Central memory CD4-positive, alpha-beta T cell (primary cell): ENCODE results near the gene SSR3.

ENCODE experiments used
- DNase-seq: peaks from one replicate; pipeline ENCODE4 v3.0.0; 2022

Gene SSR3

GRCh38 chr3:156535162-156535627 lies 19.7 kb downstream of the SSR3 start:
- DNase-seq, result no peak

- no peak for DNase-seq
Observed at GRCh38 chr3:156533205-156533604, 21.7 kb downstream of the SSR3 start.

- no peak for DNase-seq
Observed at GRCh38 chr3:156532730-156533129, 22.2 kb downstream of the SSR3 start.

DNA sequence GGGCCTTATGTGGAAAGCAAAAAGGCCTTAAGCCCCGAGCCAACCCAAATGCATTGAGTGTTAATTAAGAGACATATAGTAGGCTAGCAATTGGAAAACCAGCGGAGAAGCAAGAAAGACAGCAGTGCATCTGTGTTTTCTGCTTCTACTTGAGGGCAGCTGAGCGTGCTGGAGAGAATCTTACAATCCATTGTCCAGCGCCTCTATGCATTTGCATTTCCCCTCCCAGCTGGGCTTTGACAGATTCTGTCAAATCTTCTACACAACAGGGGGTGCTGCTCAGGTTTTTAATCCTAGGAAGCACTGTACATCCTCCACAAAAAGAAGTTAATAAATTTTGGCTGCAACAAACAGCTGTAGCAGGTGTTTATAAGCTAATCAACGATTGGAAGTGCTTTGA lies 23.9 kb downstream of the SSR3 start:
- no peak for DNase-seq

DNA sequence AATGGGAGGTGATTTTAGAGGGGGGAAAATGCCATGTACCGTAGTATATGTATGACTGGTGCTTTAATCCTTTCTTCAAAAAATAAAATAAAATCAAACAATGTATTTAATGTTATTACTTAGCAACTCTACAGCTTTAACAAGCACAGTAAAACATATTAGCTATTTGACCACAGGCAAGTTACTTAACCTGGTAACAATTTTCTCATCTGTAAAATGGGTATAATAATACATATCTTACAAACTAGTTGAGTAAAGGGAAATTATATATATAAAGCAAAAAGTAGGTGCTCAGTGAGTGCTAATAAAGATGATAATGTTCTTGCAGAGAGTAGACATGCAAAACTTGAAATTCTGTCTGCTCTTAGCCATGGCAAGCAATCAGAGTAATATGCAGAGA lies 27.9 kb downstream of the SSR3 start:
- no peak for DNase-seq

- no peak for DNase-seq
Observed at GRCh38 chr3:156525808-156526207, 29.1 kb downstream of the SSR3 start.

DNA sequence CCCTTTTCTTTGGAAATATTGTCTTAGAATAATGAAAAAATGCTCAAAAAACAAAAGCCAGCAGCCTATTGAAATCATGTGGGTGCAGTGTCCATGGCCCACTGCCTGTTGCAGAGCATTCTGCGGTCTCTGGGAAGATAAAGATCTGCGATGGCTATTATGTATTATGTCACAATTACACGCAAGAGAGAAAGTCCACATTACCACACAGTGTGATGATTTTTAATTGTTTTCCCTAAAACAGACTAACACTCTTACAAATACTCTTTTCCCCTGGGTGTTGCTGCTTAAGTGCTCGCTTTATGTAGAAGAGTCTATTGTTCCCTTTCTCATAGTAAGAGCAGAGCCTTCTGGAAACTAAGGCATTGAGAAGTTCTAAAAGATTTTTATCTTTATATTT lies 32.2 kb downstream of the SSR3 start:
- no peak for DNase-seq

- DNase-seq, result no peak
Observed at GRCh38 chr3:156519758-156520162, 35.2 kb downstream of the SSR3 start.

DNA sequence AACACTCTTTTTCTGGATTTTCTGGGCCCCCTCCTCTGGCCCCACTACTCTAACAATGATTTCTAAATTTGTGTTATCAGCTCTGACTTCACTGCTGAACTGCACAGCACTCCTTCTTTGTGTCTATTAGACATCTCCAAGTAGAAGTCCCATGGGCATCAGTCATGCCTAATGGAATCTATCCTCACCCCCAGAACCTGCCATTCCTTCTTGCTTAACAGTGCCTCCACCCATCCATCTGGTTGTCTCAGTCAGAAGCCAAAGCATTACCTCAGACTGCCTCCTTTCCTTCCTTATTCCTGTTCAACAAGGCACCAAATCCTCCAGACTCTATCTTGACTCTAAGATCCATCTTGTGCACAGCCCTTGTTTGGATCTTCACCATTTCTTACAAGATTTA lies 36.2 kb downstream of the SSR3 start:
- no peak for DNase-seq

GRCh38 chr3:156516961-156517360 lies 38.0 kb downstream of the SSR3 start:
- no peak for DNase-seq

- no peak for DNase-seq
Observed at GRCh38 chr3:156516284-156516683, 38.6 kb downstream of the SSR3 start.

DNA sequence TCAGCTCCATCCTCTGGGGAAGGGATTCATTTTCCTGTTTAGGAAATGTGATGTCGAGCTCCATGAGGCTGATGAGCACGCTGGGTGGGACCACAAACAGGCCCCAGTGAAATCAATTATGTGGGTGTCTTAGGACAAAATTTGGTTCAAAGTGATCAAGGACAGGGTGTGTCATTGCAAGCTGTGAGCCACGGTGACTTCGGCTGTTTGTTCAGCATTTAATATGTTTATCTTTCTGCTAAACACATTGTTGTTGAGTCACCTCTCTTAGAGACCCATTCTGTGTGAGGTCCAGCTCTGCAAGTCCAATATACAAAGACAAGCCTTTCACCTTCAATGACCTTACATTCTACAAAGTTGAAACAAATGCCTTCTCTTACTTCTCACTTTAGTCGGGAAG lies 41.3 kb downstream of the SSR3 start:
- no peak for DNase-seq

DNA sequence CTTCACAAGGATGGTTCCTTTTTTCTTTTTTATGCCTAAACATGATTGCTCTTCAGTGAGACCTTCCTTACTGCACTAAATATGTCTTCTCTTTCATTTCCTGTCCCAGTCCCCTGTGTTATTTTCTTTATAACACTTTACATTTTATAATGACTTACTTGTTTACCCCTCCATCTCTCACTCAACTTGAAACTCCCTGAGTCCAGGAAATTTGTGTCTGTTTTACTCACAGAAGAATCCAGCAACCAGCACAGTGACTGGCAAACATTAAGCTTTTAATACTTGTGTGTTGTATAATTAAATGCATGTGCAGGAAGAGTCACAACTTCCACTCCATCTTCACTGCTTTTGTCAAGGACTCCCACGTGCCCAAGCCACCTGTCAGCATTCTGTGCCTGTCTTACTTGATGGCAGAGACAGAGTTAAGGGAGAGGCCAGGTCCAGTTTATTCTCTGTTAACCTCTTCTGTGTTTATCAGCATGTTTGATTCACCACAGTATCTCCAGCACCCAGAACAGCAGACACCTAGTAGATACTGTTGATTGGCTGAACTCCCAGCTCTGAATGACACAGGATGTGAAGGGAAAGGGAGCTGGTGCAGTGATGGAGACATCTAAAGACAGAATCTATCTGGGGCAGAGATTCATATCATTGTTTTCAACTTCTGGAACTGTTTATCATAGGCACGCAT lies 42.8 kb downstream of the SSR3 start:
- DNase-seq, result peak; percentile 12

DNA sequence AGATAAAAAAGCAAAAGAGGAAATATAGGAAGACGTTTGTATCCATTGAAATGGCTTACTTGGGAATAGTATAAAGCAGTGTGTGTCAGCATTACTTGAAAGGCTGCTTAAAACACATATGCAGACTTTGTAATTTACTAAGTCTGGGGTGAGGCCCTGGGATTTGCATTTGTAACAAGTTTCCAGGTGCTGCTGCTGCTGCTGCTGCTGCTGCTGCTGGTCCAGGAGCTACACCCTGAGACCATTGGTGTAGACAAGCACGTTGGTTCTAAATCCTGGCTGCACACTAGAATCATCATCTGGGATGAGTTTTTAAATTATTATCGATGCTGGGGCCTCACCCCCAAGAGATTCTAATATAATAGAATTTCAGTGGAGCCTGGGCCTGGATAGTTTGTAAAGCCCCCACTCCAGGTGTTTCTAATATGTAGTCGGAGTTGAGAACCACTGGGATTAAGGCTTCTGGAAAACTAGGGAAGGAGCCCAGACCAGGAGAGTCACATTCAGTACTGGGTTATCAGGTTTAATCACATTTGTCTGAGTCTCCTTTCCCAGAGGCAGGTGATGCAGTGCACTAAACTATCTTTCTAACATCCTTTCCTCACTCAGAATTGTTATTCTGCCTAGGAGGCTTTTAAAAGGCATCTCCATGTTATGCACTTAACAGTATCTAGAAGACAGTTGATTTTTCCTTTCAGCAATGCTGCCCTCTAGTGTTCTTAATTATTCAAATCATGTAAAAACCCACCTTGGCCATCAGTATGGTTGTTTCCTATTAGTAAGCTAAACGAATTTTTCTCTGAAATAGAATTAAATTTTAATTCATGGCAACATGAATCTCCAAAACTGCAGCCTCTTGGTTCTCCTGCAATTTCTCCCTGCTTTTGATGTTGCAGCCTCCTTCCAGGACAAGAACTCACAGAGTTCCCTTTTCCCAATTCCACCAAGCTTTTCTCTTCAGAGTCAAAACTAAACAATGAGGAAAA lies 45.4 kb downstream of the SSR3 start:
- DNase-seq, result peak; percentile 55

DNA sequence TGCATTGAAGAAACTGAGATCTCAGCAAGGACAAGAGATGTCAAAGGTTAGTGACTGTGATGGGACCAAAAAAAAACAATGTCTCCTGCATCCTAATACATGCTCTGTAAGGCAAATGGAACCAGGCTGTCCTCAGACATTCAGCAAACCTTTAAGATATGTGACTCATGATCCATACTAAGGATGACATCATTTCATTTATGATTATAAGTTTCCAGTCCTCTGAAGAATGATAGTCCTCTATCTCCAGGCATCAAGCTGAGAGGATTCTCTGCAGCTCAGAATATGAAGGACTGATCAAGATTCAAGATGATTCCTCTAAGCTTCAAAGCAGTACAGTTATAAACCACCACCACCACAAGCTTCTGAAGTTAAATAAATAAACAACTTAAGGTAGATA lies 47.6 kb downstream of the SSR3 start:
- DNase-seq, result no peak

- DNase-seq, result no peak
Observed at GRCh38 chr3:156498307-156498706, 56.6 kb downstream of the SSR3 start.

GRCh38 chr3:156497326-156497725 lies 57.6 kb downstream of the SSR3 start:
- DNase-seq, result no peak

DNA sequence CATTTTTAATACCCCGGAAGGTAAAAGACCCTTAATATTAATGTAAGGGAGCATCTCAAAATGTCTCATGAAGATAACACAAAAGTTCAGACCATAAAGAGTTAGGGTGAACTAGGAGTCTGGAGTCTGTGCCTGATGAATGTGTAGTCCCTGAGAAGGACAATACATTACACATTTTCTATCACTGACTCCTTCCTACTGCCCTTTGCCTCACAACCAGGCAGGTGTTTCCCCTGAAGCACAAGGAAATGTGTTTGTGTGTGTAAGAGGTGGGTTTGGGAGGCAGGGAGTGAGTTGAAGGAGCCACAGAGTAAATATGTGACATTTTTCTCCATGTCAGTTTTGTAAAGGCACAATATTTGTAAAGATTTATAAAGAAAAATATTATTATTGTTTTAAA lies 59.1 kb downstream of the SSR3 start:
- no peak for DNase-seq

GRCh38 chr3:156493887-156494286 lies 61.0 kb downstream of the SSR3 start:
- DNase-seq, result no peak

DNA sequence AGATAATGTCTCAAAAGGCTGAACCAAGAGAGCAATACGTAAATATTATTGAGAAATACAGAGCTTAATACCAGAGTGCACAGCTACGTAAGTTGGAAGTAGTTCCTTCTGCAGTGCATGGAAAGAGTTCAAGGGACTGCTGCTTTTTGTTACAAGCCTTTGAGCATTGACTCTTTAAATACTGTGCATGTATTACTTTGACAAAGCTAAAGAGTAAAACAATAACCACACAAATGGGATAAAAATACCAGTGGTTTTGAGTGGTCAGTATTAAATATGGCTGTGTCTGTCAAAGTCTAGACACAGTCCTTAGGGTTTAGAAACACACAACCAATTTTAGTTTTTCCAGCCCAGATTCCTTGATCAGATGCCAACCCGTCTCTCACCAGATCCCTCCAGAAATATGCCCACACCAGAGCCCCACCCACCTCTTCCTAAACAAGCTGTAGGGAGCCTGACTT lies 62.1 kb downstream of the SSR3 start:
- no peak for DNase-seq

DNA sequence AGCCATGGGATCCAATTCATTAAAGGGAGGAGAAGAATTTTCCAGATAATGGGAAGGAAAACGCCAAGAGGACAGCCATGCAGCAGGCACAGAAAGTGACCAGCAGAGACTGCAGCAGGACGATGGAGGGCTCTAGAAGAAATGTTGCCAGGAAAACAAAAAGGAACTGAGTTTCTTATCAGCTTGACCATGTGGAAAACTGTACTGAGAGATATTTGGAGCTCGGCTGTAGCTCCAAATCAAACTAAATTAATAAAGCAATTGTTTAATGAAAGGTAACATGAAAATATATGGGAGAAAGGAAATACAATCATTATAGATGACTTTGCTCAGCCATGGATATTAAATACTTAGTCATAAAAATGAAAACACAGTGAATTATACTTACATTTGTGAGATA lies 63.7 kb downstream of the SSR3 start:
- no peak for DNase-seq
